HG02885 (cell line): ENCODE results near the gene ZNF746.
A peak's percentile ranks its signal among the peaks of the same experiment; 100 is the strongest.

Experiments used
- ATAC-seq: cut with Tn5 transposase; IDR thresholded peaks from one replicate; pipeline ENCODE4 v1.9.1; 2021; ENCODE audit warnings: mild to moderate bottlenecking; ENCODE audit not compliant: unreplicated experiment, poor library complexity

Gene ZNF746

DNA sequence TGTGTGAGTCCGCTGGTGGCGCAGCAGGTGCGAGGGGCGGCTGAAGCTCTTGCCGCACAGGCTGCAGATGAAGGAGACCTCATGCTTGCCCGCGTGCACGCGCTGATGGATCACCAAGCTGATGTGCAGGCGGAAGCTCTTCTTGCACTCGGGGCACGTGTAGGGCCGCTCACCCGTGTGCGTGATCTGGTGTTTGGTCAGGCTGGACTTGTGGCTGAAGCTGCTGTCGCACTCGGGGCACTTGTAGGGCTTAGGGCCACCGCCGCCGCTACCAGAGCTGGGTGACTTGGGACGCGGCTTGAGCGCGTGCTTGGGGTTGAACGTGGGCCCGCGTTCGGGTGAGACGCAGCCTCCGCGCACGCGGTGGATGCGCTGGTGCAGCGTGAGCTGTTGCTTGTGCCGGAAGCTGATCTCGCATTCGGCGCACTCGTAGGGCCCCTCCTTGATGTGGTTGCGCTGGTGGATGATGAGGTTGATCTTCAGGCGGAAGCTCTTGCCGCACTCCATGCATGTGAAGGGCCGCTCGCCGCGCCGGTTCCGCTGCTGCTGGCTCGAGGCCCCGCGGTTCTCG lies 65.4 kb downstream of the ZNF746 start:
- ATAC-seq = no peak

DNA sequence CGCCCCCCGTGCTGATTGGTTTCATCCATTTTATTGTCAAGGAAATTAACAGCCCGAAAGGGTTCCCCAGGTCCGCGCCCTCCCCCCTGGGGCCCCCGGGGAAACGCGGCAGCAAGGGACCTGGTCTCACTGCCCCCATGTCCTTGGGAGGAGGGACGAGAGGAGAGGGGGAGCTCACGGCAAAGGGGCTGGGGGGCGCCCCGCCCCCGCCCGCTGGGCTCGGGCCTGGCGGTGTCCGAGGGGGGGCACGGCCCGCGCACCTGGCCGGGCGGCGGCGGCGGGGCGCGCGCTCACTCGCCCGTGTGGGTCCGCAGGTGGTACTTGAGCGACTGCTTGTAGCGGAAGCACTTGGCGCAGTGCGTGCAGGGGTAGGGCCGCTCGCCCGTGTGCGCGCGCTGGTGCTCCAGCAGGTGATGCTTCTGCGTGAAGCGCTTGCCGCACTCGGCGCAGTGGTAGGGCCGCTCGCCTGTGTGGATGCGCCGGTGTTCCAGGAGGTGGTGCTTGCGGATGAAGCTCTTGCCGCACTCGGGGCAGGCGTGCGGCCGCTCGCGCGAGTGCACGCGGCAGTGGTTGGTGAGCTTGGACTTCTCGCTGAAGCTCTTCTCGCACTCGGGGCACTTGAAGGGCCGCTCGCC lies 66.0 kb downstream of the ZNF746 start:
- ATAC-seq = no peak

- no peak for ATAC-seq
Measured at GRCh38 chr7:149430192-149430591, 67.4 kb downstream of the ZNF746 start.

DNA sequence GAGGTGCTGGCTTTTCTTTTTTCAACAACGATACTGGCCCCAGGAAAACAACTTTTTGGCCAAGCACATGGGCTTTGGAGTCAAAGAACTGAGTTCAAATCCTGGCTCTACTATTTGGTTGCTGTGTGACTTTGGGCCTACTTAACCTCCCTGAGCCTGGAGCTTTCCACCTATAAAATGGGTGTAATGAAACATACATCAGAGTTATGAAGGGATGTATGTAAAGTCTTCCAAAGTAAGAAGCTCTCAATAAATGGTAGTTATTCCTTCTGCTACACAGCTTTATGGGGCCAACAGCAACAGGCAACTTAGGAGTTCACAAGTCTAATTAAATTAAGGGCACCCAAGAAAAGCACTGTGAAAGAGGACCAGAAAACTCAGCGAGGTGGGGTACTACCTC lies 69.7 kb downstream of the ZNF746 start:
- no peak for ATAC-seq

GRCh38 chr7:149427096-149427680 lies 70.4 kb downstream of the ZNF746 start:
- ATAC-seq = no peak

- ATAC-seq = no peak
Measured at GRCh38 chr7:149423449-149424110, 74.0 kb downstream of the ZNF746 start.

DNA sequence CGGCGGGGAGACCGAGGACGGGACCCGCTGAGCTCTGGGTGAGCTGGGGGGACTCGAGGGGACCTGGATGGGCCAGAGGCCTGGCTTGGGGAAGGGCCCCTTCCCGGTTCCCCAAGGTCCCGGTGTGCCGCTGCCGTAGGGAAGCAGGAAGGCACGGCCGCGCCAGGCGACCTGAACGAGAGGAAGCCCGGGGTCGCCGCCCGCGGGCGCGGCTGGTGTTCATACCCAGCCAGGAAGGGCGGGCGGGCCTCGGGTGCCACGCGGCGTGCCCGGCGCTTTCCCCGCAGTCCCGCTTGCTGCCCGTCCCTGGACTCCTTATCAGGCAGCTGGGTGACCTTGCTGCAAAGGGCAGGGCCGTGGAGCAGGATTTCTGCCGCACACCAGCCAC lies 74.7 kb downstream of the ZNF746 start:
- ATAC-seq = peak; percentile 9
